ENCODE results near the gene ANTXR1. TPM values are rescaled to one million over a fixed set of nuclear protein-coding genes. Genes with fewer than 3 reads are reported as not detected.

The ANTXR1 gene
- total and polyA plus RNA-seq, 5 donors from 2014 or later, result not detected

DNA sequence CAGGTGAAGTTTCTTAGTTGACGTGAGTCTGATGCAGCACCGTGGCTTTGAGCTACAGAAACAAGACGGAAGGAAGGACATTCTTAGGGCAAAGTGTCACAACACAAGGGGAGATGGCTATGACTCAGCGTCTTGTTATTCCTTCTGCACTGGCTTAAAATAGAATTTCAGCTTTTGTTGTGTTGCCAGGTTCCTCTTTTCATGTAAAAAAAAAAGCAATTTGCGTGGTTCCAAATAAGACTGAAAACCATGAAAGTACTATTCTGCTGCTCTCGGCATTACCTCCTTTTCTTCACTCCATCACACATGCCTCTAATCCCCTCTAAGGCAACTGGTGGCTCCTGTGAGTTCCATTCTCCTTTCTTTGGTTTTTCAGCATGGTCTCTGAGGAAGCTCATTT is 150.1 kb downstream of the ANTXR1 start:
- DNase-seq (peak in 1 of 3 donors; percentile 6), ATAC-seq (ENCODE audit: low read depth in 2 of 2) (no peak)
- H3K27ac Mint-ChIP-seq, result no peak overlapping the region
- Histone ChIP-seq H3K27me3 (ENCODE audit: control insufficient read depth, insufficient read depth, low read length) (peaks cover 13% of the 10 kb centered on the region), H3K4me3 (ENCODE audit: low read depth, low read length) (no peak overlapping the region), H3K4me1 (ENCODE audit: control insufficient read depth, insufficient read depth, low read length, poor library complexity, severe bottlenecking) (no peaks in the 10 kb centered on the region), H3K36me3 (ENCODE audit: control insufficient read depth, insufficient read depth, low read length) (no peaks in the 10 kb centered on the region), H3K27ac (ENCODE audit: insufficient read depth, low read length, poor library complexity, severe bottlenecking) (no peak overlapping the region), H3K9me3 (ENCODE audit: control insufficient read depth in 2 of 2, low read length in 2 of 2) (no peaks in the 10 kb centered on the region)
- peaks cover 6% of the 10 kb centered on the region for H3K27me3 Mint-ChIP-seq
- H3K9me3 Mint-ChIP-seq, result peaks cover 0 to 2% (median 0%) of the 10 kb centered on the region in 7 donors
- H3K36me3 Mint-ChIP-seq, result no peaks in the 10 kb centered on the region
- no peak overlapping the region for H3K4me3 Mint-ChIP-seq
- H3K4me1 Mint-ChIP-seq, result peaks cover 0 to 2% (median 0%) of the 10 kb centered on the region in 4 donors

DNA sequence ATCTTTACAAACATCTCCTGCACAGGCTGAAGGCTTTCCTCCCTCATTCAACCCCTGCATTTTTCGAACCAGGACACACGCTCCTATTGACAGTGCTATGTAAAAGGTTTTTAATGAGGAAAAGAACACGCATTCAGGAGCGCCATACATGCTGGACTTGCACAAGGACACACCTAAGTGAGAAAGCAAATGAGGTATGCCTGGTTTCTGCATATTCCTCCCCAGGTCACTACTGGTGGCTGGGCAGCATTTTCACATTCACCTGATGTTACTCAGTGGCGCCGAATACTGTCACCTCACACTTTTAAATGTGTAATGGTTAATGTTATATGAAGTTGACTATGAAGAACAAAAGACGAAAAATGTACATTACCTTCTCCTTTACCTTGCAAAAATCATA is 150.6 kb downstream of the ANTXR1 start:
- DNase-seq (no peak), ATAC-seq (ENCODE audit: low read depth in 2 of 2) (no peak)
- peaks cover 6% of the 10 kb centered on the region for H3K27me3 Mint-ChIP-seq
- H3K27ac Mint-ChIP-seq, result no peak overlapping the region
- peaks cover 0 to 2% (median 0%) of the 10 kb centered on the region in 4 donors for H3K4me1 Mint-ChIP-seq
- peaks cover 0 to 2% (median 0%) of the 10 kb centered on the region in 7 donors for H3K9me3 Mint-ChIP-seq
- H3K36me3 Mint-ChIP-seq, result no peaks in the 10 kb centered on the region
- H3K4me3 ChIP-seq (ENCODE audit: low read depth, low read length), result no peak overlapping the region
- H3K36me3 ChIP-seq (ENCODE audit: control insufficient read depth, insufficient read depth, low read length), result no peaks in the 10 kb centered on the region
- H3K27me3 ChIP-seq (ENCODE audit: control insufficient read depth, insufficient read depth, low read length), result peaks cover 14% of the 10 kb centered on the region
- no peak overlapping the region for H3K27ac ChIP-seq (ENCODE audit: insufficient read depth, low read length, poor library complexity, severe bottlenecking)
- no peak overlapping the region for H3K4me3 Mint-ChIP-seq
- no peaks in the 10 kb centered on the region for H3K9me3 ChIP-seq (ENCODE audit: control insufficient read depth in 2 of 2, low read length in 2 of 2)
- no peaks in the 10 kb centered on the region for H3K4me1 ChIP-seq (ENCODE audit: control insufficient read depth, insufficient read depth, low read length, poor library complexity, severe bottlenecking)

DNA sequence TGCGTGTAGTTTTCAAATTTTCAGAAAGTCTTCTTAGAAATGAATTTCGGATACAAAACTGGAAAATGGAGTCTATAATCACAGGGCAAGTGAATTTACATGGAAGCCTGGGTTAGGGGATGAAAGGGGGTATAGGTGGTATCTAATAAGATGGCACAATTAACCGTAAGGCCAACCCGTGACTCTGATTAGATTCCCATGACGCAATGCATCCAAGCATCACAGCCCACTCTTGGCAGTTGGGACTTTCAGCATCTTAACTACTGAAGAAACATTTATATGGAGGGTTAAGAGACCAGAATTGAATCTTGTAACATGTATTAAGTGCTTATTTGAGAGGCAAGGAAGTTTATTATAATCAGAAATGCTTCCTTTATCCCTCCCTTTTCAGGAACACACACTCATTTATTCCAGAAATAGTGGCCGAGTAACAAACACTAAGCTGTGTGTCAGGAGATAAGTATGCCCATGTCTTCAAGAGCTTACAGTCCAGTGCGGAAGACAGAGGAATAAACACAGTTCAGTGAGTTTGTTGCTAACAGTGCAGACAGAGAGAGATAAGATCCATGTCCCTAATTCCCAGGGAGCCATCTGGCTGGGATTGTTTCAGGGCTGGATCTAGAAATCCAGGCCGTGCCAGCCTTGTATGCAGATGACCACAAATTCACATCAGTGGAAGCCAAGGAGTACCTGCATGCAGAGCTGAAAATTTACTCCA is 151.2 kb downstream of the ANTXR1 start:
- Histone ChIP-seq H3K4me1 (ENCODE audit: control insufficient read depth, insufficient read depth, low read length, poor library complexity, severe bottlenecking) (no peaks in the 10 kb centered on the region), H3K27me3 (ENCODE audit: control insufficient read depth, insufficient read depth, low read length) (peaks cover 11% of the 10 kb centered on the region), H3K27ac (ENCODE audit: insufficient read depth, low read length, poor library complexity, severe bottlenecking) (no peak overlapping the region), H3K36me3 (ENCODE audit: control insufficient read depth, insufficient read depth, low read length) (no peaks in the 10 kb centered on the region), H3K9me3 (ENCODE audit: control insufficient read depth in 2 of 2, low read length in 2 of 2) (no peaks in the 10 kb centered on the region), H3K4me3 (ENCODE audit: low read depth, low read length) (no peak overlapping the region)
- H3K4me3 Mint-ChIP-seq, result no peak overlapping the region
- H3K27ac Mint-ChIP-seq, result no peak overlapping the region
- H3K4me1 Mint-ChIP-seq, result peaks cover 0 to 2% (median 0%) of the 10 kb centered on the region in 4 donors
- no peak for ATAC-seq (ENCODE audit: low read depth in 2 of 2)
- H3K9me3 Mint-ChIP-seq, result peaks cover 0 to 2% (median 0%) of the 10 kb centered on the region in 7 donors
- DNase-seq, result no peak
- H3K36me3 Mint-ChIP-seq, result no peaks in the 10 kb centered on the region
- H3K27me3 Mint-ChIP-seq, result peaks cover 6% of the 10 kb centered on the region

DNA sequence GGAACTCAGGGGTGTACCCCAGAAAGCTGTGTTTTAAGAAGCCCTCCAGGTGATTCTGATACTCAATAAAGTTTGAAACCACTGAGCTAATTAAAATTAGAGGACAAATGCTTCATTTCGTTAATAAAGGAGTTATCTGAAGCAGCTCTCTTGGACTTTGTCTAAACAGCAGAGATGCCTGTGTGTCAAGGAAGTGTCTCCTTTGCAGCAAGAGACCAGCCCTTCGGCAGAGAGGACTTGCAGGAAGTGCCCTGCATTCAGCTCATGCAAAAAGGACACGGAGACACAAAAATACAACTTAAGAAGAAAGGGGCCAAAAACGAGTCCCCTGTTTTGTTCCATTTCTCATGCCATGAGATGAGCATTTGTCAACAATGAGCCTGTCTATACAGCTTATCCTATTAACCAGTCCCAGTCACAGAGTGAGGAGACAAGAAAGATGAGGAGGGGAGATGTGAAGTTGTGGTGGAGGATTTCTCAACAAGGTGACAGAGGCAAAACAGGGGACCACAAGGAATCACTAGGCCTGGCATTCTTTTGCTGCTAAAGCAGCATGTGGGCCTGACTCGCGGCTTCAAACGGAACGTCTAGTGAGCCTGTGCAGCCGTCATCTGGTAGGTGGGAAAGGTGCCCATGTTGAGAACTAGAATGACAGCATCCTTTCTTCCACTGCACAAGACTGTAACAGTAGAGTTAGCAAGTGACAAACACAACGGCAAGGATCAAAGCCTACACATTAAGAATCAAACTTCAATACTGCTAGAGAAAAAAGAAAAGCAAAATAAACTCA is 152.3 kb downstream of the ANTXR1 start:
- peaks cover 15% of the 10 kb centered on the region for H3K27me3 Mint-ChIP-seq
- Histone ChIP-seq H3K27ac (ENCODE audit: insufficient read depth, low read length, poor library complexity, severe bottlenecking) (no peak overlapping the region), H3K4me3 (ENCODE audit: low read depth, low read length) (no peak overlapping the region)

DNA sequence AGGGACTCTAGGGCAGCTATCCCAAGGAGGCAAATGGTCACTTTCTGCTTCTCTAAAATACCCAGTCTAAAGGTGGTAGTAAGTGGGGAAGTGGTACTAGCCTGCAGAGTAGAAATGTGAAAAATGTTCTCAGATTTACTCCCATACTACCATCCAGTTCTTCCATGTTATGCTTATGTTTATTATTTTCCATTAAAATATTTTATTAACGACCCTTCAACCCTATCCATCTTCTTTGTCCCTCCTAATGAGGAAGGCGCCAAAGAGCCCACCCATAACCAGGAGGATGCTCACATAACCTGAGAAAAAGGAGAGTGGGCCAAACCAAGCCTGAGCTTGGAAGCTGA is 153.5 kb downstream of the ANTXR1 start:
- peaks cover 0 to 2% (median 0%) of the 10 kb centered on the region in 7 donors for H3K9me3 Mint-ChIP-seq
- H3K27me3 Mint-ChIP-seq, result peaks cover 15% of the 10 kb centered on the region
- Histone ChIP-seq H3K4me1 (ENCODE audit: control insufficient read depth, insufficient read depth, low read length, poor library complexity, severe bottlenecking) (no peaks in the 10 kb centered on the region), H3K27me3 (ENCODE audit: control insufficient read depth, insufficient read depth, low read length) (peaks cover 10% of the 10 kb centered on the region), H3K27ac (ENCODE audit: insufficient read depth, low read length, poor library complexity, severe bottlenecking) (no peak overlapping the region), H3K4me3 (ENCODE audit: low read depth, low read length) (no peak overlapping the region), H3K9me3 (ENCODE audit: control insufficient read depth in 2 of 2, low read length in 2 of 2) (no peaks in the 10 kb centered on the region), H3K36me3 (ENCODE audit: control insufficient read depth, insufficient read depth, low read length) (no peaks in the 10 kb centered on the region)
- ATAC-seq (ENCODE audit: low read depth in 2 of 2), result no peak
- no peak overlapping the region for H3K4me3 Mint-ChIP-seq
- DNase-seq, result no peak
- H3K4me1 Mint-ChIP-seq, result no peaks in the 10 kb centered on the region
- no peaks in the 10 kb centered on the region for H3K36me3 Mint-ChIP-seq
- no peak overlapping the region for H3K27ac Mint-ChIP-seq

More for the DNA sequence above, 152.3 kb downstream of the ANTXR1 start:
- Mint-ChIP-seq H3K4me1 (peaks cover 0 to under 1% (median 0%) of the 10 kb centered on the region in 4 donors), H3K27ac (no peak overlapping the region), H3K9me3 (peaks cover 0 to 2% (median 0%) of the 10 kb centered on the region in 7 donors), H3K4me3 (no peak overlapping the region), H3K36me3 (no peaks in the 10 kb centered on the region)
- Histone ChIP-seq H3K36me3 (ENCODE audit: control insufficient read depth, insufficient read depth, low read length) (no peaks in the 10 kb centered on the region), H3K27me3 (ENCODE audit: control insufficient read depth, insufficient read depth, low read length) (peaks cover 13% of the 10 kb centered on the region), H3K9me3 (ENCODE audit: control insufficient read depth in 2 of 2, low read length in 2 of 2) (no peaks in the 10 kb centered on the region), H3K4me1 (ENCODE audit: control insufficient read depth, insufficient read depth, low read length, poor library complexity, severe bottlenecking) (no peaks in the 10 kb centered on the region)
- DNase-seq (peak in 1 of 3 donors; percentile 2), ATAC-seq (ENCODE audit: low read depth in 2 of 2) (no peak)

DNA sequence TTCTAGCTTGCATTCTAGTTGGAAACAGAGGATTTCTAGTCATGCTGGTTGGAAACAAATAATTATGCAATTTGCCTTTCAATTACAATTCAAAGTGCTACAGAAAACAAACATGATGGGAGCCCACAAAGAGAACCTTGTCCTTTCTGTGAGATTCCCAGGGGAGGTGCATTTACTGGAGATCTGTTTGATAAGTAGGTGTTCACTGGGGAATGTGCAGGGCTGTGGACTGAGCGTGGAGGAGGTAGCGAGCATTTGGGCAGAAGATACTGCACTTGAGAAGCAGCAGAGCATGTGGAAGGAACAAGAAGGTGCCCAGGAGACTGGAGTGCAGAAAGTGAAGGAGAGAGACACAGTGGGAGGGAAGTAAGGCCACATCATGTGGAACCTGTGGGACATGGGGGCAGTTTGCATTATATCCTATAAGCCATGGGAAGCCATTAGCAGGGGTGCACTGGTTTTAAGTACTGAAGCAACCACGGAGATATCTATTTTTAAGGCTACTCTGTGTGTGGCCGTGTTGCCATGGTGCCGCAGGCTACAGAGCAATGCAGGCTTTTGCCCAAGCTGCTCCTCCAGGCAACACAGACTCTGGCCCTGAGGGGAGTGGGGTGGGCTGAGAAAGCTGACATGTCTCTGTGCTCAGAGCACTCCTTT is 154.0 kb downstream of the ANTXR1 start:
- Histone ChIP-seq H3K4me1 (ENCODE audit: control insufficient read depth, insufficient read depth, low read length, poor library complexity, severe bottlenecking) (no peaks in the 10 kb centered on the region), H3K9me3 (ENCODE audit: control insufficient read depth in 2 of 2, low read length in 2 of 2) (no peaks in the 10 kb centered on the region), H3K27ac (ENCODE audit: insufficient read depth, low read length, poor library complexity, severe bottlenecking) (no peak overlapping the region), H3K27me3 (ENCODE audit: control insufficient read depth, insufficient read depth, low read length) (peaks cover 10% of the 10 kb centered on the region), H3K36me3 (ENCODE audit: control insufficient read depth, insufficient read depth, low read length) (no peaks in the 10 kb centered on the region), H3K4me3 (ENCODE audit: low read depth, low read length) (no peak overlapping the region)
- Mint-ChIP-seq H3K9me3 (peaks cover 0 to 1% (median 0%) of the 10 kb centered on the region in 7 donors), H3K4me1 (no peaks in the 10 kb centered on the region), H3K27ac (no peak overlapping the region), H3K4me3 (no peak overlapping the region), H3K36me3 (no peaks in the 10 kb centered on the region), H3K27me3 (peaks cover 17% of the 10 kb centered on the region)
- no peak for DNase-seq
- ATAC-seq (ENCODE audit: low read depth in 2 of 2), result no peak

DNA sequence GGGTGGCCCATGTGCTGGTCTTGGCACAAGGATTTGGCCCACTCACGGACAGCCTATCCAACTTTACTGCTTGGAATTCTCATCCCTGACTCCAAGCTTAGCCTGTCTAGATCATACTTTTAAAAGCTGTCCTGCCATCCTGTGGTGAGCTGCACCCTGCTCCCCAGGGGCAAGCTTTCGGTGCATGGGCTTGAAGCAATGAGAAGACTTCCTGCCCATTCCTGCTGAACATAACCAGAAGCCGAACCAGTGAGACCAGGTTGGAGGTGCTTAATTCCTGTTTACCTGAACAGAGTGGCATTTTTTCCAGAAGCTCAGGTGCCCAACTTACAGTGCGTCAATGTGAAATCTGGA is 154.5 kb downstream of the ANTXR1 start:
- H3K36me3 Mint-ChIP-seq, result no peaks in the 10 kb centered on the region
- Histone ChIP-seq H3K4me1 (ENCODE audit: control insufficient read depth, insufficient read depth, low read length, poor library complexity, severe bottlenecking) (no peaks in the 10 kb centered on the region), H3K4me3 (ENCODE audit: low read depth, low read length) (no peak overlapping the region), H3K9me3 (ENCODE audit: control insufficient read depth in 2 of 2, low read length in 2 of 2) (no peaks in the 10 kb centered on the region), H3K27me3 (ENCODE audit: control insufficient read depth, insufficient read depth, low read length) (peaks cover 10% of the 10 kb centered on the region), H3K36me3 (ENCODE audit: control insufficient read depth, insufficient read depth, low read length) (no peaks in the 10 kb centered on the region), H3K27ac (ENCODE audit: insufficient read depth, low read length, poor library complexity, severe bottlenecking) (no peak overlapping the region)
- H3K9me3 Mint-ChIP-seq, result peaks cover 0 to 1% (median 0%) of the 10 kb centered on the region in 7 donors
- no peak overlapping the region for H3K27ac Mint-ChIP-seq
- DNase-seq (no peak), ATAC-seq (ENCODE audit: low read depth in 2 of 2) (no peak)
- no peak overlapping the region for H3K4me3 Mint-ChIP-seq
- peaks cover 22% of the 10 kb centered on the region for H3K27me3 Mint-ChIP-seq
- H3K4me1 Mint-ChIP-seq, result no peaks in the 10 kb centered on the region

Measured in CD4-positive, CD25-positive, alpha-beta regulatory T cell (primary cell).